Osteocyte (in vitro differentiated cells): ENCODE data around the gene CYP4A11. TPM values are rescaled to one million over a fixed set of nuclear protein-coding genes. Genes with fewer than 3 reads are reported as not detected.

Experiments used
- total RNA-seq: library from RNA; stranded (reverse); gene quantifications from 2 replicates; pipeline ENCODE4 v1.2.1, GENCODE V29; 2021

Gene CYP4A11
- total RNA-seq, 1 donor from 2014 or later: not detected

Other genes with a start within 250 kb of the CYP4A11 start
- 57.6 and 58.9 TPM in 2 replicates for gene EFCAB14, start 222.4 kb downstream of the CYP4A11 start, total RNA-seq
- not detected in 2 replicates for gene CYP4B1, start 142.4 kb downstream of the CYP4A11 start, total RNA-seq
- 0.38 and 0.89 TPM in 2 replicates for gene CYP4X1, start 82.2 kb upstream of the CYP4A11 start, total RNA-seq
- gene CYP4Z1, start 125.8 kb upstream of the CYP4A11 start, total RNA-seq: not detected in 2 replicates
- gene CYP4A22, start 196.0 kb upstream of the CYP4A11 start, total RNA-seq: not detected in 2 replicates
- gene PDZK1IP1, start 248.6 kb upstream of the CYP4A11 start, total RNA-seq: not detected in 2 replicates